GM19438 (cell line): ENCODE measurements around the gene WDR4.
"Not testable (repeated sequence)": the region's sequence is repeated elsewhere in the genome, so short reads cannot be mapped to it uniquely, and the experiment has no call there.

ENCODE experiments used
- ATAC-seq: cut with Tn5 transposase; IDR thresholded peaks from one replicate; pipeline ENCODE4 v1.9.1; 2021; ENCODE audit warnings: low read depth; ENCODE audit not compliant: unreplicated experiment

WDR4 gene

DNA sequence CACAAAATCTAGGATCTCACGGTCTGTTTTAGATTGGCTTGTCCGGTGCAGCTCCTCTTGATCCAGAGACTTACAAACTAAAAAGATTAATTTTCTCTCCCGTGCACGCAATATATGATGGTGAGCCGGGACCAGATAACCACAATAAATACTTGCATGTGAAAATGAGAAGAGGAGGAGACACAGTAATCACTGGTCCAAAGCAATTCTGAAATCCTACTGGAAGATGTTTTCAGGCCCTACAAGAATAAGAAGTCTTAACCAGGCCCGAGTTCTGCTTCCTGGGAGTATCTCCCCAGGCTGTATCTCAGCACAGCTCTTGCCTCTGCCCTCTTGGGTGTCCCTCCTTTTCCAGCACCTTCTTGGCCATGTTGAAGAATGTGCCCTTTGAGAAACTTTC, 1.0 kb upstream of the WDR4 start:
- ATAC-seq, result no peak

DNA sequence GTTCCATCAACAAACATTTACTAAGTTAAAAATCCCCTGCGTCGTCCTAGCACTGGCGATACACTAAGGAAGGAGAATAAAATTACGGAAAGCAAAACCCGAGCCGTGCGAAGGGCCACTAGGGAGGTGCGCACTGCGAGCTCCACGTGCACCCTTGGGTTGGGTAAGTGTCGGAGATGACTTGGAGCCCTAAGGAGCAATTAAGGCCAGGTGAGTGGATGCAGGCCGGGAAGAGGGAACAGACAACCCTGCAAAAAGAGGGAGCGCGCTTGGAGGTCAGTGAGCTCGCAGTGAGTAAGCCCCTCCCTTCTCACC, 704 bp downstream of the WDR4 start:
- ATAC-seq, result peak; percentile 42

DNA sequence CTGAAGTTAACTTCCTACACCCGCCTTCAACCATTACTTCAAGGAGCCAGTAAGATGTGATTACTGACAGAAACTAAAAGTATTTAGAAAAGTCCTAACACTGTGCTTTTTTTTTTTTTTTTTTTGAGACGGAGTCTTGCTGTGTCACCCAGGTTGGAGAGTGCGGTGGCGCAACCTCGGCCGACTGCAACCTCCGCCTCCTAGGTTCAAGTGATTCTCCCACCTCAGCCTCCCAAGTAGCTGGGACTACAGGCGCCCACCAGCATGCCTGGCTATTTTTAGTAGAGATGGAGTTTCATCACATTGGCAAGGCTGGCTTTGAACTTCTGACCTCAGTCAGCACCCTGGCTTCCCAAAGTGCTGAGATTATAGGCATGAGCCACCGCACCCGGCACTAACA, 3.5 kb downstream of the WDR4 start:
- ATAC-seq, result not testable (repeated sequence)

DNA sequence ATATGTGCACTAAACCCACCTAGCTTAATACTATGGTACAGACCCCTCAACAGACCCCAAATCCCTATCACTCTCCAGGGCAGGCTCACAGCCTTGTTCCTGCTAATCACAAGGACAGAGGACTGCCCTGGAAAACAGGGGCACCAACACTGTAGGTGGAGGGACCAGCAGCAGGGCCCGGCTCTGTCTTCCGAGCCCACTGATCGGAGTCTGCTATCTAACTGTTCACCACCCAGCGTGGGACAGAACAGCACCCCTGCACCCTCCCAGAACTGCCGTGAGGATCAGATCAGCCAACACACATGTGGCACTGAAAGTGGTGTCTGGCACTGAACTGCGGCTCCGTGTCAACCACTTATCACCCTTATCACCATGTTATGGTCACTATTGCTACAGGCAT, 6.2 kb downstream of the WDR4 start:
- ATAC-seq, result no peak

DNA sequence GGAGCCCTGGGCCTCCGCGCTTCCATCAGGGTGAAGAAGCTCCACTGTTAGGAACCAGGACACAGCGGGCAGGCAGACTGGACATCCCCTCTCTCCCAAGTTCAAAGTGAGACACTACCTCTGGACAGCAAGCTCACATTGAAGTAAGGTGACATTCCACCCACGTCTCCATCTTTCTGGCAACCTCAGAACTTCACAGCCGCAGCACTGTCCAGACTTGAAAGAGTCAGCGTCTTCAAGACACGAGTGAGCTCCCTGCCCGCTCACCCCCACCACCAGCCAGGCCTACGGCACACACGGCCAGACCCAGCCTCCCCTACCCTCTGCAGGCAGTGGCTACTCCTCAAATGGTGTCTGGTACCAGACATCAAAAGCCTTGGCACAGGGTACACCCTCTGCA, 11.1 kb downstream of the WDR4 start:
- no peak for ATAC-seq

DNA sequence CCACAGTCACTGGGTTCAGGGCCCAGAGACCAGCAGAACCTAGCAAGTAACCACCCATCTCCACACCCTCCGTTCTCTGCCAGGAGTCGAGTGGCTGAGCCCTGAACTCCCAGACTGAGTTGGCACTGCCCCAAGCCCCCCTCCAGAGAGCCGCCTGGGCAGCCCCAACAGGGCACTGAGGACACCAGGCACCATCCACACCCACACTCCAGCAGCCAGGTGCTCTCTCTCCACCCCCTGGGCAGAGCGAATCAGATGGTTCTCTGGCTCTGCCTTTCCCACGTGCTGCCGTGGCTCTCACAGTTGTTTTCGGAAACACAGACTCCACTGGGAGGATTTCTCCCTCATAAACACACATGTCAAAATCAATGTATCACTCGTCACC, 13.6 kb downstream of the WDR4 start:
- no peak for ATAC-seq

DNA sequence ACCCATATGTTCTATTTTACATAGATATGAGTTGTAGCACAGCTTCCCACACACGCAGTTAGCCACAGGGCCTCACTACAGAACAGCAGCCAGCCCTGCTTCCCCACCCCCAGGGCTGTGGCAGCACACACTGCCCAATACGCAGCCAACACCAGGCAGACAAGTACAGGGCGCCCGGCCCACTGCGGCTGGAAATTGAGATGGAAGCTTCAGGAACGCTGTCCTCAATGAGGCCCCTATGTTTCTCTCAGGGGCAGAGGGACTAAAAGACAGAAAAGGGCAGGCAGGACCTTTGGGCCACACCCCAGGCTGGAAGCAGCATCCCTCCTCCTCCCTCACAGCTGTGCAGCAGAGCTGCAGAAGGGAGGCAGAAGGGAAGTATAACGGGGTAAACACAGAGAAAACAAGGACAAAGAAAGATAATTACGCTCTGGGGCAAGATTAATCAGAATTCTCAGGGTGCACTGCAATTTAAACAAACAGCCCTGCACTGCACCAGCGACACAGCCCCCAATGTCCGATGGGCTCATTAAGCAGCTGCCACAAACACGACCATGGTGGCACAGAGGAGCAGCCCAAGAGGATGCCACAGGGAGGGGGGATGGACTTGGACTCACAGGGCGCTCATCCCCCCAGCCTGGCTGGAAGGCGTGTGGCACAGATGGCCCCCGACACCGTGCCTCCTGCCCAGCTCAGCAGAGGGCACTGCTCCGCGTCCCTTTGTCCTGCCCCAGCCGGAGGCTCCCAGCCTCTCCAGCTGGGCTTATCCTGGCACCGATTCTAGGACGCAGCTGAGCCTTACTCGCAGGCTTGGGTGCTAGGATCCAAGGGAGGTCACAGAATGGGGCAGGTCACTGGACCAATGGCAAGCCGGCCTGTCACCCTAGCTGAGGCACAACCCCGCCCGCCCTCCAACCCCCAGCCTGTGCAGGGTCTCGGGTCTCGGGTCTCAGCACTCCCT, 14.2 kb downstream of the WDR4 start:
- ATAC-seq, result no peak

DNA sequence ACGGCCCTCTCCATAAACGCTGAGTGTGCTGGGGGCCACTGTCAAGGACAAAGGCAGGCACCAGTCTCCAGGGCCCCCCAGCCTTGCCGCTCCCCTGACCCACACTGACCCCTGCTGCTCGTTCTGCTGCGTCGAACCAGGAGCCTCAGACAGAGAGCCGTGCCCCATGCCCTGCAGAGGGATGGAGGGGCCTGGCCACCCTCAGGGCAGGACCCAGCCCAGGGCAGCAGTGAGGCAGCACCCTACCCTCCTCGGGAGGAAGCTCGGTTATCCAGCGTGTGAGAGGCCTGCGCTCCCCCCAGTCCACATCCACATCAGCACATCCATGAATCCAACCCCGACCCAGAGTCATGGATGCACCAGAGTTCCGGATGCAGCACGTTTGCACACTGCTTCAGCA, 15.1 kb downstream of the WDR4 start:
- ATAC-seq, result no peak

DNA sequence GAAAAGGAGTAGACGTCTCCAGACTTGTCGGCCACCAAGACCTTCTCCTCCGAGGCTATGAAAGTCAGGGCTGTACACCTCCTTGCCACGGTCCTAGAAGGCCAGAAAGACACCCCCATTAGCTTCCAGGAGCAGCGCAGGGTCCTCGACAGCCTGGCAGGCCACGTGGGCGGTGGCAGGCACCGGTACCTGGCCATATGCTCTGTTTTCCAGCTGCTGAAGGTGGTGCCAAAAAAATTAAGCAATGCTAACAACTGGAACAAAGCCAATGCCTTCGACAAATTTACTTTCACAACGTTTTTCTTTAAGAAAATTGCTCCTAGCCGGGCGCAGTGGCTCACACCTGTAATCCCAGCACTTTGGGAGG, 15.9 kb downstream of the WDR4 start:
- ATAC-seq, result no peak

DNA sequence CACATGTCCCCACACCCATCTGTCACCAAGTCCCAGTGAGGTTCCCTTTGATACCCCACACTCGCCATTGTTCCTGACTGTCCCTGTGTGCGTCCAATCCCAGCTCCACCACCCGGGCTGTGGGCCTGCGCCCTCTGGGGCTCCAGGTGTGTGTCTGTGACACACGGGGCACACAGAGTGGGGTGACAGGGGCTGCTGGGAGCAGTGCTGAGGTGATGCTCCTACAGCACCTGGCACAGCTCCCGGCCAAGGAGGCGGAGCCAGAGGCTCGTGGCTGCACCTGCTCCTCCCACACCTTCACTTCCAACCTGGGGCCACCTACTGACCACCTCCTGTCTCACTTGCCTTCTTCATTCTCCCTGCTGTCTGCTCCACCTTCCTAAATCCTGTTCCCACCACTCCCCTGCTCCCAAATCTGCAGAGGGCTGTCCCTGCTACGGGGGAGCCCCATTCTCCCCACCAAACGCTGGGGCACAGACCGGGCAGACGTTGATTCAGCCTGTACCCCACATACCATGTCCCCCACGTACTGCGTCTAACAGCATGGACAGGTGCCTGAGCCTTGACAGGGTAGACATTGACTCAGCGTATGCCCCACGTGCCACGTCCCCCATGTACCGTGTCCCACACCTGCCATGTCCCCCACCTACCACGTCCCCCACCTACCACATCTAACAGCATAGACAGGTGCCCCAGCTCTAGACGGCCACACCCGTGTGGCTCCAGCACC, 16.4 kb downstream of the WDR4 start:
- ATAC-seq, result no peak

DNA sequence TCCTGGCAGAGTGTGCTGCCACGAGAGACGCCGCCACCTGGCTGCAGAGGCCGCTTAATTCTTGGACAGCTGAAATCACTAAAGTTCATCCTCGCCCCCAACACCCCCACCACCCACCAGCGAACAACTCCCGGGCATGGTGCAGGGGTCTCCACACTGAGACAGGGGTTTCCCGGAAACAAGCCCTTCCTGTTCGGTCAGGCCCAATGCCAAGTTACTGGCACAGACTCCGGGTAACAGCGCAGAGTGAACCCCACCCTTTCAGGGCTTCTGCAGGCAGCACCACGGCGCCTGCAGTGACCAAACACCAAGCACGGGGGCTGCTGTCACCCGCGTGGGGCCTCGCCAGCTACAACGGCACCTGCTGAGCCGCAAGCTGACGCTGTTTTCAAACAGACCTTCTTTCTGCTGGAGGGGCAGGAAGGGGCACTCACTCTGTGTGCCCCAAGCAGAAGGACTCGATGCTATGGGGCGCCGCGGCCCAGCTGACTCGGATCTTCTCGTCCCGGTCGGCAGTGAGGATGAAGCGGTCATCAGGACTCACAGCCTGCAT, 17.4 kb downstream of the WDR4 start:
- no peak for ATAC-seq

DNA sequence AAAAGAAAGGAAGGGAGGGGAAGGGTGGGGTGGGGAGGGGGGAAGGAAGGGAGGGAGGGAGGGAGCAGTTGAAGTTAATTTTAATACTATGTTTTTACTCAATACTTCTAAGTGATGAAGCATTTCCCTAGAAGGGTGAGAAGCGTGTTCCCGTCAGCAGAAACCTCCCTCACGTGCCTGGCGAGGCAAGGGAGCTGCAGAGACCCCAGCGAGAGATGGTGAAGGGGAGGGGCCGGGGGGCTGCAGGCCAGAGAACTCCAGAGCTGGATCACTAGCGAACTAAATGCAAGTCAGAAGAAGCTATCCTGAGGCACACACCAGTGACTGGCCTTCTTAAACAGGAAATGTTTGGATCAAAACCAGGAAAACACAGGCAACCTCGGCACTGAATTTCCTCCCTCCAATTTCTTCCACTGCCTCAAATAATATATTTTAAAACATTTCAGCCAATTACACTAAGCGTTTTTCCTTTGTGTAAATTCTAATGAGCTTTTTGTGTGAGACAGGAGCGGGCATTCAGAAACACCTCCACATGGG, 18.0 kb downstream of the WDR4 start:
- ATAC-seq, result no peak

DNA sequence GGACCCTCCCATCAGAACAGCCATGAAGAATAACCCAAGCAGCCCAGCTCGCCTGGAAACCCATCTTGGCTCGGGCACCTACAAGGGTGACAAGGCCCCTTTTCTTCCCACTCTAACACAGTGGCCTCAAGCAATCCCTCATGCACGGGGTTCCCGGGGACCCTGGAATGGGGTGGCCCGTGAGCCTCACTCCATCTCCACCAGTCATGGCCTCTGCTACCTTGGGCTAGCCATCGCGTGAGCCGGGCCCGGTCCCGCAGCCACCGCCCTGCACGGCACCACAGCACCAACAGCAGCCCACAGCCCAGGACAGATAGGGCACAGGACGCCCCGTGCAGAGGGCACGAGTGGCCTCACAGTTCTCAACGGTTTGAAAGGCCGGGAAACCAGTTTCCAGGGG, 19.0 kb downstream of the WDR4 start:
- ATAC-seq, result no peak

DNA sequence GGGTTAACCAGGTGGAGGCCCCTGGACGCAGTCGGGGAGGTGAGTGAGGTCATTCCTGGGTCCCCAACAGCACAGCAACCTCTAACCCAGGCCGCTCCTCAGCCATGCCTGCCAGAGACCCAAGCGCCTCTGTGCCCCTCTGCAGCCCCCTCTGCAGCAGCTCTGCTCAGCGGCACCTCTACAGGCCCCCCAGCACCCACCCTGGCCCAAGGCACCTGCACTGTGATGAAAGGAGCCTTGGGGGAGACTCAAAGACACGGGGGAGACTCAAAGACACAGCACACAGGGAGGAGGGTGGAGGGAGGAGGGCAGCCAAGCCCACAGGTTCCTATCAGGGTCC, 19.5 kb downstream of the WDR4 start:
- ATAC-seq, result no peak

DNA sequence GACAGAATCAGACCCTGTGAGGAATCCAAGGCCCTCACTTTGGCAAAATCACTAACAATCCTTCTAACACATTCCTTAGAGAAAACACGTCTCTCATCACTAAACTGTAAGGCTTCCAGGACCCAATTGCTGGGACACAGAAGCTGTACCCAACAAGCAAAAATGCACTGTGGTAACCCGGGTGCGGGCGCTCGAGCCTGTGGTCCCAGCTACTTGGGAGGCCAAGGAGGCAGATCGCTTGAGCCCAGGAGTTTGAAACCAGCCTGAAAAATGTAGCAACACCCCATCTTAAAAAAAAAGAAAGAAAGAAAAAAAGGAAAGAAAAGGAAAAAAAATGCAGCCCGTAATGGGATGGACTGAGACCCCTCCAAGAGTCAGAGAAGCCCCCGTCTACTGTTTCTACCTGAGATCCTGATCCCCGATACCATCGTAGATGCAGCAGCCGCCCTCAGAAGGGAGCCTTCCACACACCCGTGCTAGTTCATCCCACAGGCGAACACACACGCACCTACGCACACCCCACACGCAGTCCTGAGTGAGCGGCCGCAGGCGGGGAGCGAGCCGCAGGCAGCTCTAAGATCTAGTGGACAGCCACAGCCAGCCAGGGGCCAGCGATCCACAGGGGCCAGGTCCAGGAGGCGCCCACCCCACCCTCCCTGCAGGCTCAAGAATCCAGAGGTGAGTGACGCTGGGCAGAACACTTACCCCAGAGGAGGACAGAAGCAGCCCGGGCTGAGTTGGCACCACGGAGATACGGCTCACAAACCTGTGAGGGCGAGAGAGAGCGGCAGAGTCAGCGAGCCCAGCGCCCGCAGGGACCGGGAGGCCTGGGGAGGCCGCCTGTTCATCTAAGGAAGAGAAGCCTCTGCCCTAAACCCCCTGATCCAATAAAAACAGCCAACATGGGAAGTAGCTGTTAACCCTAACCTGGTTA, 20.1 kb downstream of the WDR4 start:
- ATAC-seq, result no peak

DNA sequence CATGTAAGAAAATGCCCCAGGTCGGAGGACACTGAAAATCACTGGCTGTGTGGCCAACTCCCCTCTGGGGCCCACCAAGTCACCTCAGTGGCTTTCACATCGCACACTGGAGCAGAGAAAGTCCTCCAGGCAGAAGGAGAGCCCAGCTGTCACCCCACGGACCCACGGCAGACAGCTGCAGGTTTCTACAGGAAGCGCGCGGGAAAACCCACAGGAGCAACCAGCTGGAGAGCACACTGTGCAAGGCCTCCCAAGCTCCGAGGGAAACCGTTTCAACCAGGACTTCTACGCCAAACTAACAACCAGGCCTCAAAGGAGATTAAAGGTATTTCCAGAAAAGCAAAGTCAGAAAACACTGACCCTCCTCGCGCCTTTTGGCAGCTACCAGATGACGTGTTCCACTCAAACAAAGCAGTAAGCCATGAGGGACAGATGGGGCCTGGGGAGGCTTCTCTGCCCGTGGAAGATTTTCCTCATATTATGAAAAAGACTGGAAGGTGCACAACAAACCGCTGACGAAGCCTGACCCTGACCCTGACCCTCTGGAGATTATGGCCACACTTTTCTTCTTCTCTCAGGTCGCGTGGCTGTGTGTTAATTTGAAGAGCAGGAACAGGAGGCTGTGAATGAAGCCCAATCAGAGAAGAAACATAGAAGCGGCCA, 21.0 kb downstream of the WDR4 start:
- no peak for ATAC-seq

DNA sequence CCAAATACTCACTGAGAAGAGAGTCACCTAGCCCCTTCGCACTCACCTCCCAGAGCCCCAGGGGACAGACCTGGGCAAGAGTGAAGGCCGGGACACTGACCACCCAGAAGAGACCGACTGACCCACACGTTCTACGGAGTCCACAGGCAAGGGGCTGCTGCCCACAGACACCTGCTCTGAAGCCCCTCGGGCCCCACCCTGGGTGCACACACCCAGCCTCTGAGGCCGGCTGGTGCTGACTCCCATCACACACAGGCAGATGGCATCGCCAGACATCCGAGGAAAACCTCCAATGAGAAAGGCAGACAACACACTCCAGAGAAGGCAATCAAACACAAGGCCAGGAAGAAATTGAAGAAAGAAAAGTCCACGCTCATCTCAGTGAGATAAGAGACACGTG, 22.1 kb downstream of the WDR4 start:
- ATAC-seq, result no peak

DNA sequence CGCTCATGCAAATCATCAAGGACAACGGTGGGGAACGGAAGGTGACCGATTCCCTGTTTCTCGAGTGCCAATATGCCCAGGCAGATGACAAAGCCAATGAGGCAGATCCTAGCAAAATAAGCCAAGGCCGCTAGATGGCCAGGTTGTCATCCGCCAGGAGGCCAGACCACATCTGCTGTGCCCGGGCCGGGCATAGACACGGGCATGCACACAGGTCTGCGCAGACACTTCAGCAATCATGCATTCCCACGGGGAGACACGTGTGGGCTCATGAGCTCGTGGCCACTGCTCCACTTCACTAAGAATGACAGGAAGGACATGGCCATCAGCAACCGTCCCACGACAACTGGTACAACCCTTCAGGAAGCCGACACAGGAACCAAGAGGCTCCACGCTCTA, 23.4 kb downstream of the WDR4 start:
- ATAC-seq, result no peak

DNA sequence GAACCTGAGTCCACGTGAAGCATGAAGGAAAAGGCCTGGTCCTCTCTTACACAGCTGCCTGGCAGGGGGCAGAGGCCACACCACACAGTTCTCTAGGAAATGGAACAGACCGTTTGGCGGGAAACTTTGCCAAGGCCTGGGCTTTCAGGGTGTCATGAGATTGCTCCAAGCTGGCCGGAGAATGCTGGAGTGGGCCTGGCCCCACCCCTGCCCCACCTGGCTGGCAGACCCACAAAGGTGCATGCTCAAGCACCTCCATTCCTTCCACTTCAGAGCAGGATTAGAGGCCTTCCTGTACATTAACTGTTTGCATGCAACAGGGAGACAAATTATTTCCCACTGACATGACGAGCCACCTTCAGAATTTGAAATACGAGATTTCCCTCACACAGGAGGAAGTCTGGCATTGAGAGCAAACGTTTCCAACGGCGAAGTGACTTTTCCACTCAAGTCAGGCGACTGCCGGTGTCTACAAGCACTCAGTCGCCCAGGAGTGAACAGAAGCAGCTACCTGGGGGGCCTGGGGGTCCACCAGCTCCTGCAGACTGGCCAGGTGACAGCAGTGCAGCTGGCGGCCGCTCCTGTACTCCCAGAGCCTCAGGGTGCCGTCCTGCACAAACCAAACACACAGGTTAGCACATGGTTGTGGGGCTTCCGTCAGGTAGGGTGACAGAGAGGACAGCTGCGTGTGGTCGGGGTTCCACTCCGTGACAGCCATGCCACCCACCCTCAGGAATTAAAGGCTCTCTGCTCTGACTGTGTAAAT, 24.0 kb downstream of the WDR4 start:
- ATAC-seq, result no peak
